Measurements from ENCODE around the gene C3orf85.
"Not testable (repeated sequence)": the region's sequence is repeated elsewhere in the genome, so short reads cannot be mapped to it uniquely, and the experiment has no call there.

Gene C3orf85

DNA sequence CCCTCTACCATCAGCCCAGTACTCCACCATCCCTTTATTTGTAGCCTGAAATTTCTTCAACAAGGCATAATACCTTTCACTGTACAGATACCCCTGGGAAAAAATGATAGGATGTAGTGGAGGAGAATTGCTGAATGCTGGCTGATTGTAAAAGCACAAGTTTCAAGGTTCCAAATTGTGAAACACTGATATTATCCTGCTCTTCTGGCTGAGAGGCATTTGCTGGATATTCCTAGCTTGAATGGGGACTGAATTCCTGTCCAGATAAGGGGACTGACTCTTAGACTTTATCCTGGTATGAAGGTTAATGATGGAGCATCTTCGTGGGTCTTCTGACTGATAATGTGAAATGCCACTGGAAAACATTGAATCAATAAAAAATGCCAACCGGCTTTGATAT, 9.0 kb upstream of the C3orf85 start:
- Histone ChIP-seq H3K27ac (ENCODE audit: low read depth, low read length, poor library complexity, severe bottlenecking) (no peak overlapping the region), H3K4me1 (ENCODE audit: insufficient read depth, low read length, severe bottlenecking) (no peaks in the 10 kb centered on the region), H3K79me2 (ENCODE audit: insufficient read depth, low read length) (no peaks in the 10 kb centered on the region), H3K4me2 (ENCODE audit: low read length) (no peak overlapping the region), H4K20me1 (ENCODE audit: insufficient read depth, low read length) (no peaks in the 10 kb centered on the region), H3F3A (ENCODE audit: insufficient read depth, low read length) (no peaks in the 10 kb centered on the region), H3K36me3 (ENCODE audit: insufficient read depth, low read length) (no peaks in the 10 kb centered on the region), H3K27me3 (ENCODE audit: insufficient read depth, low read length) (no peaks in the 10 kb centered on the region), H3K9me2 (ENCODE audit: low read depth, low read length) (no peaks in the 10 kb centered on the region), H3K9me3 (ENCODE audit: low read length) (no peaks in the 10 kb centered on the region), H3K9ac (ENCODE audit: low read length) (no peak overlapping the region), H2AFZ (ENCODE audit: low read length) (no peak overlapping the region), H3K4me3 (ENCODE audit: low read depth, low read length, poor library complexity, severe bottlenecking) (no peak overlapping the region)
- TF ChIP-seq EZH2 (IDR thresholded peaks at IDR 0.05; ENCODE audit: borderline replicate concordance, low read length) (no peak), CTCF (IDR thresholded peaks at IDR 0.05; ENCODE audit: low read length) (no peak)

DNA sequence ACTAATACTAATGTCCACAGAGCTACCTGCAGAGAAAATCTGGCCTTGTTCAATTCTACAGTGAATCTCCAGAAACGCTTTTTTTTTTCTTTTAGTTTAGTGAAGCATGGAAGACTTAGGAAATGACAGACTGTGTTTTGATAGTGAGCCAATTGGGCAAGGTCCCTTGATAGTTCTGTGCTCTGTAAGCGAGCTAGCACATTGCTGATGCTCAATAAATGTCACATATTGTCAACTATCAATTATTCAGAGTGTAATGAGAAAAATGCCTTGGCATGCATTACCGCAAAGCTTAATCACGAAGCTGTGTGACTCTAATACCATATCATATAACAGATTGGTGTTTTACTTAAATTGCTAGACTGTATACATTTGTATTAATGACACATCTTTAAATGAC, 5.2 kb upstream of the C3orf85 start:
- Histone ChIP-seq H3K9ac (ENCODE audit: low read length) (no peak overlapping the region), H3K9me2 (ENCODE audit: low read depth, low read length) (no peaks in the 10 kb centered on the region), H3K4me2 (ENCODE audit: low read length) (no peak overlapping the region), H3K27me3 (ENCODE audit: insufficient read depth, low read length) (no peaks in the 10 kb centered on the region), H3K4me1 (ENCODE audit: insufficient read depth, low read length, severe bottlenecking) (no peaks in the 10 kb centered on the region), H3F3A (ENCODE audit: insufficient read depth, low read length) (no peaks in the 10 kb centered on the region), H3K79me2 (ENCODE audit: insufficient read depth, low read length) (no peaks in the 10 kb centered on the region), H3K9me3 (ENCODE audit: low read length) (no peaks in the 10 kb centered on the region), H4K20me1 (ENCODE audit: insufficient read depth, low read length) (no peaks in the 10 kb centered on the region), H2AFZ (ENCODE audit: low read length) (no peak overlapping the region), H3K27ac (ENCODE audit: low read depth, low read length, poor library complexity, severe bottlenecking) (no peak overlapping the region), H3K4me3 (ENCODE audit: low read depth, low read length, poor library complexity, severe bottlenecking) (no peak overlapping the region), H3K36me3 (ENCODE audit: insufficient read depth, low read length) (no peaks in the 10 kb centered on the region)
- TF ChIP-seq CTCF (IDR thresholded peaks at IDR 0.05; ENCODE audit: low read length) (no peak), EZH2 (IDR thresholded peaks at IDR 0.05; ENCODE audit: borderline replicate concordance, low read length) (no peak)

DNA sequence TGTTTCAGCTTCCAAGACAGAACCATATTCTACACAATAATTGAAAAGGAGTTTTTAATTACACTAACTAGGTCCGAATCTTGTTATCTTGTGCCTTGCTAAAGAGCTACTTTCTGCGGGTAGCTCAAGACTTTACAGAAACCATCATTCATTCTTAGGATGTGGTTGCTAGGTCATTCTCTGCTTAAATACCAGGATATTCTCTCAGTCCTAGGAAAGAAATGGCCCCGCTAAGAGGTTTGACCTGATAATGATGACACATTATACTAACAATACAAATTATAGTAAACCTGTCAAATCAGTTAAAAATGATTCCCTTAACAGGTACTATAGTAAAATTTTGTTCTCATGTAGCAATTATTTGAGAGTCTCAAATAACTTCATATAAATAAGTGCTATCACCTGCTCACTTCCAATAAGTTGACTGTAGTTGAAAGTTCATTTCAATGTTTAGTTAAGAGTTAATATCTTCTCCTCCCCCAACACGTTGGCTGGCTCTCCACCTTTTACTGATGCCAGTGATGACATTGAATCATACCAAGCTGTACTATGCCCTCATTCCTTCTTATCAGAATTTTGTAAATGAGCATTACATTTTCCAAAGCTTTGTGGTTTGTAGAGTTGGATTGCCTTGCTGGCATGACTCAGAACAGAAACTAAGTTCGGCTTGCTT, 3.6 kb upstream of the C3orf85 start:
- H4K20me1 ChIP-seq (ENCODE audit: insufficient read depth, low read length) = no peaks in the 10 kb centered on the region
- no peak overlapping the region for H3K4me2 ChIP-seq (ENCODE audit: low read length)
- no peaks in the 10 kb centered on the region for H3F3A ChIP-seq (ENCODE audit: insufficient read depth, low read length)
- H3K27me3 ChIP-seq (ENCODE audit: insufficient read depth, low read length) = no peaks in the 10 kb centered on the region
- H3K27ac ChIP-seq (ENCODE audit: low read depth, low read length, poor library complexity, severe bottlenecking) = no peak overlapping the region
- no peaks in the 10 kb centered on the region for H3K79me2 ChIP-seq (ENCODE audit: insufficient read depth, low read length)
- H3K4me1 ChIP-seq (ENCODE audit: insufficient read depth, low read length, severe bottlenecking) = no peaks in the 10 kb centered on the region
- no peaks in the 10 kb centered on the region for H3K9me3 ChIP-seq (ENCODE audit: low read length)
- H3K9ac ChIP-seq (ENCODE audit: low read length) = no peak overlapping the region
- no peak overlapping the region for H3K4me3 ChIP-seq (ENCODE audit: low read depth, low read length, poor library complexity, severe bottlenecking)
- no peak for TF ChIP-seq CTCF (IDR thresholded peaks at IDR 0.05; ENCODE audit: low read length)
- no peak for TF ChIP-seq EZH2 (IDR thresholded peaks at IDR 0.05; ENCODE audit: borderline replicate concordance, low read length)
- H3K9me2 ChIP-seq (ENCODE audit: low read depth, low read length) = no peaks in the 10 kb centered on the region
- H2AFZ ChIP-seq (ENCODE audit: low read length) = no peak overlapping the region
- no peaks in the 10 kb centered on the region for H3K36me3 ChIP-seq (ENCODE audit: insufficient read depth, low read length)

GRCh38 chr3:109133474-109133816, 3.1 kb upstream of the C3orf85 start:
- not testable (repeated sequence) for H3K27me3 ChIP-seq (ENCODE audit: insufficient read depth, low read length); H3F3A ChIP-seq (ENCODE audit: insufficient read depth, low read length); H3K9ac ChIP-seq (ENCODE audit: low read length); H3K27ac ChIP-seq (ENCODE audit: low read depth, low read length, poor library complexity, severe bottlenecking); H3K4me1 ChIP-seq (ENCODE audit: insufficient read depth, low read length, severe bottlenecking); H2AFZ ChIP-seq (ENCODE audit: low read length); H3K79me2 ChIP-seq (ENCODE audit: insufficient read depth, low read length); H3K9me2 ChIP-seq (ENCODE audit: low read depth, low read length); H3K36me3 ChIP-seq (ENCODE audit: insufficient read depth, low read length); H3K4me2 ChIP-seq (ENCODE audit: low read length); H3K4me3 ChIP-seq (ENCODE audit: low read depth, low read length, poor library complexity, severe bottlenecking); H3K9me3 ChIP-seq (ENCODE audit: low read length); H4K20me1 ChIP-seq (ENCODE audit: insufficient read depth, low read length)
